ENCODE results near the gene SOCS2. TPM values are rescaled to one million over a fixed set of nuclear protein-coding genes. Genes with fewer than 3 reads are reported as not detected.

SOCS2 gene
- total and polyA plus RNA-seq, 2 donors from 2014 or later = 25.7 to 32.2 TPM

DNA sequence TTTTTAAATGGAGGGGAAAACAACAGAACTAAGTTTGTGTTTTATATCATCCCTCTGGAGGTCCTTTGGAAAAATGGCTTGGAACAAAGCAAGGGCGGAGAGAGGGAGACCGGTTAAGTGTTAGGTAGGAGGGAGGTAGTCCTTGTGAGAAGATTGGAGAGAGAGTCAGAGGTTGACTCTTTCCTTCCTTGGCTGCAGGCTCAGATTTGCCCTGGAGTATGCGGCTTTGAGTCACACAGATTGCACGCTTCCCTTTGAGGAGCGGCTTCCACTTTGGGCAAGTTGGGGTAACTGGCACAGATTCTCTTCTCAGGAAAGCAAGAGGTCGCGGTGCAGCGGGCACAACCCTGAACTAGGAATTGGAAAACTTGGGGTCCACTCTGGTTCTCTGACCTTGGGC is 9.9 kb downstream of the SOCS2 start:
- no peaks in the 10 kb centered on the region for H3K9me3 ChIP-seq (ENCODE audit: control insufficient read depth in 2 of 3, insufficient read depth in 1 of 3, low read length in 3 of 3)
- no peak for DNase-seq
- H3K27ac ChIP-seq (ENCODE audit: low read depth in 2 of 2, low read length in 2 of 2) = no peak overlapping the region
- TF ChIP-seq CTCF (IDR thresholded peaks at IDR 0.05; ENCODE audit: borderline replicate concordance, extremely low read depth, insufficient read depth) = no peak
- no peak for FAIRE-seq
- H3K36me3 ChIP-seq (ENCODE audit: control insufficient read depth in 2 of 3, insufficient read depth in 3 of 3, low read length in 3 of 3) = no peaks in the 10 kb centered on the region
- no peak overlapping the region for H3K9ac ChIP-seq (ENCODE audit: low read length in 3 of 3)
- H3K27me3 ChIP-seq (ENCODE audit: control insufficient read depth, insufficient read depth, low read length) = no peaks in the 10 kb centered on the region
- H3K4me1 ChIP-seq (ENCODE audit: control insufficient read depth in 2 of 3, insufficient read depth in 2 of 3, low read depth in 1 of 3, low read length in 3 of 3) = peaks cover 0 to 4% (median 0%) of the 10 kb centered on the region in 3 donors
- no peak overlapping the region for H3K4me3 ChIP-seq (ENCODE audit: low read length in 3 of 3)
- intact Hi-C loops (cut with DNase I) = no loop called here

DNA sequence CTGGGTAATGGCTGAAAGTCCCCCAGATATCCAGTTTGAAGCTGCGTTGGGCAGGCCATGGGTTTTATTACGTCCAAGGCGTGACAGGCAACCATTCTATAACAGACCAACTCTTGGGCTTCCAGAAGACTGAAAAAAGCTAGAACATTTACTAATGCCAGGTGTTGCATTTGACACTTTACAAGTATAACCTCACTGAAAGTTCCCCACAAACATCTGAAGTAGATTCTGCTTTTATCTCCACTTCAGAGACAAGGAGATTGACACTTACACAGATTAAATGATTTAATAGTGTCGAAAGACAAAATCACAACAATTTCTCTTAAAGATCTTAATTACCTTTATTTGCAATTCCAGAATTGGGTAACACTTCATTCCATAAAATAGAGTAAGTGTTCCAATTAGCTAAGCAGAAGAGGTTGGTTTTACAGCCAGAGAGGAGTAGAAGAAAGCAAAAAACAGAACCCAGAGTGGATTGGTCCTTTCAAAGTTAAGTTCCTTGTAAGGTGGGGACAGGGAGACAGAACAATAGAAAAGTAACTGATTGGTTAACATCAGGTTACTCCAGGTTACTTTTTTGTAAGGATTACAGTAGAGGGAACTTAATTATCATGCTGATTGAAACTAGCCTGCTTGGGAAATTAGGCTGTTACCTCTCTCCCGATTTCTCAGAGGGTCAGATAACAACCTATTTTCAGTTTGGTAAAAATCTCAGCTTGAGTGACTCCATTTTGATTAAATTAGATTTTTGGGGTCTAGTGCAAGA is 11.3 kb downstream of the SOCS2 start:
- Histone ChIP-seq H3K36me3 (ENCODE audit: control insufficient read depth in 2 of 3, insufficient read depth in 3 of 3, low read length in 3 of 3) (no peaks in the 10 kb centered on the region), H3K9me3 (ENCODE audit: control insufficient read depth in 2 of 3, insufficient read depth in 1 of 3, low read length in 3 of 3) (no peaks in the 10 kb centered on the region), H3K4me3 (ENCODE audit: low read length in 3 of 3) (no peak overlapping the region), H3K9ac (ENCODE audit: low read length in 3 of 3) (no peak overlapping the region), H3K27me3 (ENCODE audit: control insufficient read depth, insufficient read depth, low read length) (no peaks in the 10 kb centered on the region), H3K4me1 (ENCODE audit: control insufficient read depth in 2 of 3, insufficient read depth in 2 of 3, low read depth in 1 of 3, low read length in 3 of 3) (peaks cover 0 to 4% (median 0%) of the 10 kb centered on the region in 3 donors), H3K27ac (ENCODE audit: low read depth in 2 of 2, low read length in 2 of 2) (no peak overlapping the region)
- intact Hi-C loops (cut with DNase I) = no loop called here
- DNase-seq = no peak
- no peak for FAIRE-seq
- TF ChIP-seq CTCF (IDR thresholded peaks at IDR 0.05; ENCODE audit: borderline replicate concordance, extremely low read depth, insufficient read depth) = no peak

DNA sequence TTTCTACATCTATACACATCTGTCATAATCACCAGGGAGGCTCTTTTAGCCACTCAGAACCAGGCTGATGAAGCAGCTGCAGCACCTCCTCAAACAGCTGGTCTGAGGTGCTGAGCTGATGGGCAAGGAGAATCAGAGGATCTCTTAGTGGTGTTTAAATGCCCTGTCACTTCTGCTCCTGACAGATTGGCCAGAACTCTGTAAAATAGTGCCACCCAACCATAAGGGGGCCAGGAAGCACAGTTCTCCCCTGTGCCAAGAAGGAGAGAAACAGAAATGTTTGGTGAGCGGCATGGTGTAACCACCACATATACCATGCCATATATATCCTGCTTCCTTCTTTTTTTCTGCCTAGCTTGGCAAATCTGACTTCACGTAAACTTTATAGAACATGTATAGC is 12.8 kb downstream of the SOCS2 start:
- intact Hi-C loops (cut with DNase I) = no loop called here
- Histone ChIP-seq H3K27me3 (ENCODE audit: control insufficient read depth, insufficient read depth, low read length) (no peaks in the 10 kb centered on the region), H3K9ac (ENCODE audit: low read length in 3 of 3) (no peak overlapping the region), H3K4me1 (ENCODE audit: control insufficient read depth in 2 of 3, insufficient read depth in 2 of 3, low read depth in 1 of 3, low read length in 3 of 3) (no peaks in the 10 kb centered on the region), H3K9me3 (ENCODE audit: control insufficient read depth in 2 of 3, insufficient read depth in 1 of 3, low read length in 3 of 3) (no peaks in the 10 kb centered on the region), H3K36me3 (ENCODE audit: control insufficient read depth in 2 of 3, insufficient read depth in 3 of 3, low read length in 3 of 3) (no peaks in the 10 kb centered on the region), H3K27ac (ENCODE audit: low read depth in 2 of 2, low read length in 2 of 2) (no peak overlapping the region), H3K4me3 (ENCODE audit: low read length in 3 of 3) (no peak overlapping the region)
- FAIRE-seq (no peak), DNase-seq (no peak)
- no peak for TF ChIP-seq CTCF (IDR thresholded peaks at IDR 0.05; ENCODE audit: borderline replicate concordance, extremely low read depth, insufficient read depth)

Measured in kidney (tissue), 14 donors.